HG03469 (cell line): ENCODE measurements around the gene GFM1.
"Not testable (repeated sequence)": the region's sequence is repeated elsewhere in the genome, so short reads cannot be mapped to it uniquely, and the experiment has no call there.

Source experiments
- ATAC-seq: cut with Tn5 transposase; IDR thresholded peaks from one replicate; pipeline ENCODE4 v1.9.1; 2021; ENCODE audit warnings: mild to moderate bottlenecking, moderate library complexity, moderate number of reproducible peaks; ENCODE audit not compliant: unreplicated experiment

The GFM1 gene

DNA sequence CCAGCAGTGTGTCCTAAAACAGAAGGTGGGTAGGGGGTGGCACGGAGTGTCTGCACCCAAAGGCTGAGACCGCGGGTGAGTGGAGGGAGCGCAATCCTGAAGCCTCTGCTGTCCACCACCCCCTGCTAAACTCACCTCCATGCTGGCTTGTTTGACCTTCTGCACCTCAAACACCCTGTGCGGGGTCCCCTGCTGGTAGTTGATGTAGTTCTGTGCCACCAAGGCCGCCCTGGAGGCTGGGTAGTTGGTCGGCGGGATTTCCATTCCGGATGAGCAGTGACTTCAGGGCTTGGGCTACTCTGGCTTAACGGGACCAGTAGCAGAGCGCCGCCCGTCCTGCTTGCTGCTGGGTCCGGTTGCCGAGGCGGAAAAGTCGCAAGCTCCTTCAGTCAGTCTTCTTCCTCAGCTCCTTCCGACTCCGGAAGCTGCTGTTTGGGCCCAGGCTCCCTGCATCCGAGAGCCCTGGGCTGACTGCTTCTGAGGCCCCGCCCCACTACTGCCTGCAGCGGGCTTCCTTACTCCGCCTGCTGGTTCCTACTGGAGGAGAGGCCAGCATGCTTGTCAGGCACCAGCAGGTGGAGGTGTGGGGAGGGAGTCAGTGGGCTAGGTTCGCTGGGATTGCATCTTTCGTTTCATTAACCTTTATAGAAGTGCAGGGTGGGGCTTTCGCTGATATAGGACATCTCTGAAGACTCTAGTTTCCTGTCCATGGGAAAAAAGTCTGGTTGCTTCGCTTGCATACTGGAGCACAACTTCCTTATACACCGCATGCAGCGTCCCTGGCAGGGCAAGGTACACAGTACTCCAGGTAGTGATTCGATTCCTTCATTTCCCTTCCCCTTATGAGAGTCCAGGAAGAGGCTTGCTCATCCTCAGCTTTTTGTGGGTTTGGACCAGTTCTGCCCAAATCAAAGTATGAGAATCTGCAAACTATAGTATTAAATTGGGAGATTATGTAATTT, 28.2 kb downstream of the GFM1 start, which contains the start of gene LXN:
Gene LXN (minus strand): TSS at position 434 of the 962 bp plus-strand sequence. CDS start 170 bp downstream, at position 264.
- ATAC-seq = peak; percentile 99

GRCh38 chr3:158678687-158679086, 34.4 kb downstream of the GFM1 start:
- ATAC-seq = no peak

DNA sequence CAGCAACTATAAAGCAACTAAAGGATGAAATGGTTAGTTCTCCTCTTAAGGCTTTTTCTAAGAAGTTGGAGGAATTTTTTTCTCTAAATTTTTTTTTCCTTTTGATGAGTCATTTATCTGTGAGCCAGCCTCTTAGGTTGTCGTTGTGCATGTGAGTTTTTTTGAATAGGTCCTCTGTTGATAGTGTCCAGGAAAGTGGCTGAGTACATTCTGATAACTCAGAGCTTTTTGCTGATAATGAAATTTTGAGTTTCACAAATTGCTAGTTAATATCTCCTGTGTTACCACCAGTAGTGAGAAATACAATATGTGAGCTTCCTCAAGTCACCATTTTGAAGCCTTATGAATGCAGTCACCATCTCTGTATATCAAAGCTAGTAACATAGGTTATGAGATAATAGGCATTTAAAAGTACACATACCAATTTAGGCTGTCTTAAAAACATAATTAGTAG, 35.2 kb downstream of the GFM1 start:
- ATAC-seq = no peak

DNA sequence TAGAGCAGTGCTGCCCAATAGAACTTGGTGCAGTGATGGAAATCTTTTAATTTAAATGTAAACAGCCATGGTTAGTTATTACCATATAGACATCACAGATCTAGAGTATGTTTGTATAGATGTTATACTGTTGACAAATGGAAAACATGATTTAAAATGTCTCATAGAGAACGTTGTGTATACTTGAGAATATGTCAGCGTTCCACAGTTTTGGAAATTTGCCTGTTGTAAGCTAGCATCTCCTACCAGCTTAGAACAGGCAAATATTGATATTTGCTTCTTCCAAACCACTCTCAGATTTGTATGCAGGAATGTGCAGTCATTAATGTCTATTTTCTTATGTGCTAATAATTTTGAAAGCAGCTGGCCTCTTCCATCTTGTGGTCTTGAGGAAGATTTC, 36.5 kb downstream of the GFM1 start:
- ATAC-seq = no peak

- no peak for ATAC-seq
These were observed 39.1 kb downstream of the GFM1 start for GRCh38 chr3:158683230-158683962.

- ATAC-seq = no peak
These were observed 40.8 kb downstream of the GFM1 start for GRCh38 chr3:158685159-158685558.

- ATAC-seq = not testable (repeated sequence)
These were observed 49.6 kb downstream of the GFM1 start for GRCh38 chr3:158693866-158694456.

DNA sequence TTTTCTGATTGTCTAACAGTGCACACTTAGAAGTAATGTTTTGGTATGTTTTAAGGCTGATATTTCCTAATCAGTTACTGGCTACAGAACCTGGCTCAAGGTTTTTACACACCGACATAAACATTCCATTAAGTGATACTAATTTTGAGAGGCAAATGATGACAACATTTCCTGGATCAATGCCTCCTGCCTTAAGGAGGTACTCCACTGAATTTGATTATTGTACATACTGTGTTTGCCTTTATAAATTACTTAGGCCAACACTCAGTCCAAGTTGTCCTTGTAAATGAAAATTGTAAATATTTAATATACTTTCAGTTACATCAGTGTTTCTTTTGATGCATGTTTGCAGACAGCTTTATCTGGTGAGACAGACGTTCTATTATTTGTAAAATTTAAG, 52.3 kb downstream of the GFM1 start:
- ATAC-seq = no peak

- no peak for ATAC-seq
These were observed 56.2 kb downstream of the GFM1 start for GRCh38 chr3:158700559-158700958.

GRCh38 chr3:158701420-158702065, 57.2 kb downstream of the GFM1 start:
- ATAC-seq = no peak

- no peak for ATAC-seq
These were observed 58.6 kb downstream of the GFM1 start for GRCh38 chr3:158702815-158703481.

GRCh38 chr3:158703566-158703965, 59.2 kb downstream of the GFM1 start:
- no peak for ATAC-seq

GRCh38 chr3:158709666-158710083, 65.3 kb downstream of the GFM1 start:
- no peak for ATAC-seq

GRCh38 chr3:158710601-158711000, 66.3 kb downstream of the GFM1 start:
- ATAC-seq = no peak

DNA sequence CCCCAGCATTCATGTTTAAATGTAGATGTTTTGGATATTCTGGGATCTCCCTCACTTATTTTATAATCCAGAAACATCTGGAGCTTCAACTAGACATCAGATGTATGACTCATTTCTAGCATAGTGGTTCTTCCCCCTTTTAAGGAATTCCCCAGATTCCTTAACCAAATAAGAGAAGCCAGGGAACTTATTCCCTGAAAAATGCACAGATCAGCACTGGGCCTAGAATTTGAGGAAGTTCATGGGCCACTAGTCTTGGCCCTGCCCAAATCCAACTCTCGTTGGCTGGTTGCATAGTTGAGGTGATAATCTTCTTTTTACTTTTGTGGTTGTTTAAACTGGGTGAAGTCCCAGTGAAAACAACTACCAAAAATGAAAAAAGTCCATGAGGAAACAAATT, 67.6 kb downstream of the GFM1 start:
- no peak for ATAC-seq

DNA sequence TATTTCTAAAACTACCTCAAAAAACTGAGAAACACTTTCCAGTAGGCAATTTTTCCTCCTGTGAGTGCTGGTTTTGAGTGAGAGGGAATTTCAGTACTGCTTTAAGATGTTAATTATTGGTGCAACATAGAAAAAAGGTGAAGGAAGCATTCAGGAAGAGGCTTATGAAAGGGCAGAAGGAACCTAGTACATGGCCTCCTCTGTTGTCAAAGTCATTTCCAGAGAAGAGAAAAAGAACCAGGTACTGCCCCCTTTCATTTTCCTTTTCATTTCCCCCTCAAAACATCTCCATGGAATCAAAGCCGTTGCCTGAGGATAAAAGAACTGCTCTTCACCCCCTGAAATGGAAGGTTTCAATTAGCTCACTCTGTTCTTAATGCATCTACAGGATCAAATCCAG, 68.1 kb downstream of the GFM1 start:
- no peak for ATAC-seq

- ATAC-seq = no peak
These were observed 68.8 kb downstream of the GFM1 start for GRCh38 chr3:158713094-158713499.

GRCh38 chr3:158717576-158717975, 73.2 kb downstream of the GFM1 start:
- no peak for ATAC-seq

- ATAC-seq = no peak
These were observed 74.3 kb downstream of the GFM1 start for GRCh38 chr3:158718490-158719170.

GRCh38 chr3:158722108-158722507, 77.8 kb downstream of the GFM1 start:
- no peak for ATAC-seq
